Endodermal cell (in vitro differentiated cells): ENCODE data around the gene APPBP2. TPM values are rescaled to one million over a fixed set of nuclear protein-coding genes. Genes with fewer than 3 reads are reported as not detected.

Source experiments
- DNase-seq: peaks from one replicate; pipeline ENCODE4 v3.0.0-alpha.2; 2017
- H3K27ac ChIP-seq: 2 replicates; pipeline ENCODE4 v1.5.1; 2013; ENCODE audit warnings: mild to moderate bottlenecking, low read depth, low read length, moderate library complexity
- H3K27me3 ChIP-seq: 2 replicates; pipeline ENCODE4 v1.6.1; 2013; ENCODE audit warnings: mild to moderate bottlenecking, low read length, moderate library complexity; ENCODE audit not compliant: insufficient read depth, control insufficient read depth, poor library complexity, severe bottlenecking
- H3K36me3 ChIP-seq: 2 replicates; pipeline ENCODE4 v1.7.0; 2013; ENCODE audit warnings: mild to moderate bottlenecking, low read length, moderate library complexity; ENCODE audit not compliant: control insufficient read depth, insufficient read depth
- H3K4me1 ChIP-seq: one replicate; pipeline ENCODE4 v1.7.0; 2013; ENCODE audit warnings: low read length; ENCODE audit not compliant: control insufficient read depth, insufficient read depth
- H3K4me3 ChIP-seq: 2 replicates; pipeline ENCODE4 v1.5.1; 2013; ENCODE audit warnings: mild to moderate bottlenecking, low read length, moderate library complexity
- H3K9ac ChIP-seq: 2 replicates; pipeline ENCODE4 v1.6.1; 2013; ENCODE audit warnings: mild to moderate bottlenecking, low read length, moderate library complexity; ENCODE audit not compliant: poor library complexity, severe bottlenecking; ENCODE audit errors: extremely low read depth
- H3K9me3 ChIP-seq: 2 replicates; pipeline ENCODE4 v1.6.1; 2013; ENCODE audit warnings: mild to moderate bottlenecking, low read length, moderate library complexity; ENCODE audit not compliant: control insufficient read depth
- H3K27ac Mint-ChIP-seq: 2 replicates; pipeline ENCODE4 v1.8.0; 2020; ENCODE audit warnings: mixed read lengths
- H3K27me3 Mint-ChIP-seq: 2 replicates; pipeline ENCODE4 v1.8.0; 2021; ENCODE audit warnings: mild to moderate bottlenecking, mixed read lengths; ENCODE audit not compliant: insufficient read depth
- H3K36me3 Mint-ChIP-seq: 2 replicates; pipeline ENCODE4 v1.8.0; 2020; ENCODE audit warnings: low read depth, mixed read lengths
- H3K4me1 Mint-ChIP-seq: 2 replicates; pipeline ENCODE4 v1.8.0; 2020; ENCODE audit warnings: mixed read lengths
- H3K4me3 Mint-ChIP-seq: 2 replicates; pipeline ENCODE4 v1.8.0; 2020; ENCODE audit warnings: mild to moderate bottlenecking, moderate library complexity, mixed read lengths
- H3K9me3 Mint-ChIP-seq: 2 replicates; pipeline ENCODE4 v1.8.0; 2020; ENCODE audit warnings: mild to moderate bottlenecking, mixed read lengths
- CTCF ChIP-seq: fragments of 200-600 bp; sonication (generic); conservative IDR thresholded peaks from 2 replicates; pipeline ENCODE4 v1.5.0; 2021; ENCODE audit warnings: antibody characterized with exemption, mild to moderate bottlenecking
- WGBS, 2 experiments: methylation state at CpG; one replicate each; pipeline versions ENCODE4 v1.1.5 to v1.1.7; 2013; ENCODE audit warnings: missing lambda C conversion rate in 2 of 2, mixed read lengths in 1 of 2; ENCODE audit not compliant: insufficient coverage in 1 of 2, insufficient read length in 1 of 2; 5-methylcytosine and 5-hydroxymethylcytosine counted together
- total RNA-seq, 2 donors: library from RNA; stranded (reverse); fragmentation: NEBNext Ultra II Directional in 1 of 2; extraction: Animal tissue kit (Norgen Biotek cat#: 25700) in 1 of 2; gene quantifications; 2 replicates in 1 of 2; 3 replicates in 1 of 2; pipeline ENCODE4 v1.2.1, GENCODE V29; 2021

APPBP2 gene
- total RNA-seq, 2 donors from 2014 or later, result 25.3 to 28.1 TPM

- H3K4me1 Mint-ChIP-seq, result no peaks in the 10 kb centered on the region
- WGBS, 2 experiments, result 92 to 95% methylated on average over 8 to 10 of the region's 11 CpGs
- peaks cover 2% of the 10 kb centered on the region for H3K27me3 Mint-ChIP-seq
- no peaks in the 10 kb centered on the region for H3K36me3 Mint-ChIP-seq
- no peak for TF ChIP-seq CTCF
- DNase-seq, result no peak
- Histone ChIP-seq H3K9ac (no peak overlapping the region), H3K36me3 (no peaks in the 10 kb centered on the region), H3K9me3 (peaks cover 12% of the 10 kb centered on the region), H3K4me1 (no peaks in the 10 kb centered on the region), H3K27ac (no peak overlapping the region), H3K27me3 (no peaks in the 10 kb centered on the region), H3K4me3 (no peak overlapping the region)
- H3K9me3 Mint-ChIP-seq, result peaks cover 24% of the 10 kb centered on the region
- H3K4me3 Mint-ChIP-seq, result no peak overlapping the region
- H3K27ac Mint-ChIP-seq, result no peak overlapping the region
These were observed 34.8 kb upstream of the APPBP2 start for GRCh38 chr17:60560860-60561257.

- H3K4me3 Mint-ChIP-seq, result no peak overlapping the region
- no peaks in the 10 kb centered on the region for H3K36me3 ChIP-seq
- H3K27ac ChIP-seq, result no peak overlapping the region
- H3K4me1 Mint-ChIP-seq, result no peaks in the 10 kb centered on the region
- H3K9me3 Mint-ChIP-seq, result peaks cover 25% of the 10 kb centered on the region
- H3K4me1 ChIP-seq, result no peaks in the 10 kb centered on the region
- H3K27me3 Mint-ChIP-seq, result peaks cover 2% of the 10 kb centered on the region
- 93 to 94% methylated on average over 20 to 26 of the region's 26 CpGs for WGBS, 2 experiments
- DNase-seq, result no peak
- peaks cover 12% of the 10 kb centered on the region for H3K9me3 ChIP-seq
- no peaks in the 10 kb centered on the region for H3K27me3 ChIP-seq
- no peak overlapping the region for H3K27ac Mint-ChIP-seq
- no peak overlapping the region for H3K9ac ChIP-seq
- H3K36me3 Mint-ChIP-seq, result no peaks in the 10 kb centered on the region
- no peak overlapping the region for H3K4me3 ChIP-seq
- no peak for TF ChIP-seq CTCF
These were observed 34.2 kb upstream of the APPBP2 start for GRCh38 chr17:60559995-60560859.

GRCh38 chr17:60559659-60559994 lies 33.6 kb upstream of the APPBP2 start:
- Mint-ChIP-seq H3K27me3 (peaks cover 2% of the 10 kb centered on the region), H3K4me1 (no peaks in the 10 kb centered on the region), H3K36me3 (no peaks in the 10 kb centered on the region), H3K4me3 (no peak overlapping the region), H3K9me3 (peaks cover 30% of the 10 kb centered on the region), H3K27ac (no peak overlapping the region)
- TF ChIP-seq CTCF, result no peak
- Histone ChIP-seq H3K36me3 (no peaks in the 10 kb centered on the region), H3K9me3 (peaks cover 12% of the 10 kb centered on the region), H3K4me1 (no peaks in the 10 kb centered on the region), H3K4me3 (no peak overlapping the region), H3K27ac (no peak overlapping the region), H3K27me3 (no peaks in the 10 kb centered on the region), H3K9ac (no peak overlapping the region)
- no peak for DNase-seq
- WGBS, 2 experiments, result 96% methylated on average over 6 to 7 of the region's 8 CpGs
